Measurements from ENCODE around the gene ZNF554. TPM values are rescaled to one million over a fixed set of nuclear protein-coding genes. Genes with fewer than 3 reads are reported as not detected.
"Not testable (repeated sequence)": the region's sequence is repeated elsewhere in the genome, so short reads cannot be mapped to it uniquely, and the experiment has no call there.

Gene ZNF554
- total RNA-seq, 1 donor from 2014 or later, result 2.9 TPM

- intact Hi-C loops (cut with micrococcal nuclease), result no loop called here
These were observed 12.8 kb upstream of the ZNF554 start for GRCh38 chr19:2806736-2807378.

GRCh38 chr19:2807379-2808128 lies 12.1 kb upstream of the ZNF554 start:
- intact Hi-C loops (cut with micrococcal nuclease), result no loop called here

- intact Hi-C loops (cut with micrococcal nuclease), result no loop called here
These were observed 11.3 kb upstream of the ZNF554 start for GRCh38 chr19:2808129-2808941.

GRCh38 chr19:2809387-2810140 lies 10.1 kb upstream of the ZNF554 start:
- intact Hi-C loops (cut with micrococcal nuclease), result no loop called here

GRCh38 chr19:2810141-2811091 lies 9.3 kb upstream of the ZNF554 start:
- intact Hi-C loops (cut with micrococcal nuclease), result no loop called here

- intact Hi-C loops (cut with micrococcal nuclease), result no loop called here
These were observed 8.4 kb upstream of the ZNF554 start for GRCh38 chr19:2811221-2811722.

GRCh38 chr19:2811735-2812413 lies 7.8 kb upstream of the ZNF554 start:
- intact Hi-C loops (cut with micrococcal nuclease), result no loop called here

GRCh38 chr19:2812414-2813234 lies 7.0 kb upstream of the ZNF554 start:
- intact Hi-C loops (cut with micrococcal nuclease), result no loop called here

- intact Hi-C loops (cut with micrococcal nuclease), result no loop called here
These were observed 6.2 kb upstream of the ZNF554 start for GRCh38 chr19:2813235-2814160.

GRCh38 chr19:2814426-2814825 lies 5.2 kb upstream of the ZNF554 start:
- intact Hi-C loops (cut with micrococcal nuclease), result no loop called here

GRCh38 chr19:2815191-2815614 lies 4.5 kb upstream of the ZNF554 start:
- intact Hi-C loops (cut with micrococcal nuclease), result no loop called here

GRCh38 chr19:2815923-2816322 lies 3.7 kb upstream of the ZNF554 start:
- intact Hi-C loops (cut with micrococcal nuclease), result no loop called here

- intact Hi-C loops (cut with micrococcal nuclease), result no loop called here
These were observed 3.0 kb upstream of the ZNF554 start for GRCh38 chr19:2816641-2817040.

- intact Hi-C loops (cut with micrococcal nuclease), result not testable (repeated sequence)
These were observed 2.3 kb upstream of the ZNF554 start for GRCh38 chr19:2817237-2817829.

GRCh38 chr19:2820112-2820702 lies 539 bp downstream of the ZNF554 start:
- intact Hi-C loops (cut with micrococcal nuclease), result no loop called here

- intact Hi-C loops (cut with micrococcal nuclease), result no loop called here
These were observed 3.2 kb downstream of the ZNF554 start for GRCh38 chr19:2822846-2823245.

GRCh38 chr19:2823646-2824045 lies 4.0 kb downstream of the ZNF554 start:
- intact Hi-C loops (cut with micrococcal nuclease), result no loop called here
